K562 (cell line): Measurements from ENCODE around the gene PDE11A. TPM values are rescaled to one million over a fixed set of nuclear protein-coding genes. Genes with fewer than 3 reads are reported as not detected.

Source experiments
- ATAC-seq: fragments of 200-7000 bp; cut with Tn5 transposase; 3 replicates; pipeline ENCODE4 v1.9.1; 2020; ENCODE audit warnings: moderate library complexity
- BruUV-seq: library from RNA; stranded (reverse); fragments of 400-500 nt; replicated peaks from 2 replicates; lab custom pipeline; 2021; lab: Mats Ljungman, UMichigan
- CTCF ChIA-PET: fragments of 300-600 bp; formaldehyde crosslinking; extraction: SDS; loops from one replicate; lab custom pipeline; 2021; ENCODE audit warnings: low intra/inter-chr PET ratio; lab: Yijun Ruan, JAX
- POLR2A ChIA-PET: fragments of 300-600, 350-650 bp; sonication (Branson Sonifier 250); formaldehyde crosslinking; extraction: SDS; loops from one replicate; lab custom pipeline; 2021; ENCODE audit warnings: antibody characterized with exemption, inconsistent platforms; lab: Yijun Ruan, JAX
- DNase-seq, 4 experiments: peaks; one replicate each; pipeline versions ENCODE4 v3.0.0 to v3.0.0-alpha.2; 2011 to 2018; ENCODE audit warnings: low spot score in 3 of 4, mixed read lengths in 3 of 4; ENCODE audit errors: extremely low read depth in 1 of 4
- FAIRE-seq: peaks from 2 replicates; lab custom pipeline; 2011; peaks lifted over from hg19 to GRCh38; lab: Jason Lieb, UNC
- H2AFZ ChIP-seq: 2 replicates; pipeline ENCODE4 v1.6.0; 2011; ENCODE audit warnings: low read depth, low read length, control low read depth, inconsistent platforms
- H3K27ac ChIP-seq: fragments of 200-600 bp; 3 replicates; pipeline ENCODE4 v1.8.0; 2011; ENCODE audit warnings: low read depth, mild to moderate bottlenecking, control low read depth, inconsistent platforms, low read length, moderate library complexity, mixed read lengths; ENCODE audit errors: extremely low read depth
- H3K27me3 ChIP-seq, 2 experiments: fragments of 300-600 bp in 1 of 2; 2 replicates in 1 of 2; 3 replicates in 1 of 2; pipeline versions ENCODE4 v1.6.0 to v1.8.0; 2011; ENCODE audit warnings: inconsistent platforms in 2 of 2, low read length in 2 of 2, mild to moderate bottlenecking in 1 of 2, mixed read lengths in 1 of 2, moderate library complexity in 1 of 2; ENCODE audit not compliant: control insufficient read depth in 2 of 2, insufficient read depth in 2 of 2
- H3K36me3 ChIP-seq: fragments of 300-600 bp; 3 replicates; pipeline ENCODE4 v1.8.0; 2011; ENCODE audit warnings: mild to moderate bottlenecking, low read length, inconsistent platforms; ENCODE audit not compliant: control insufficient read depth, insufficient read depth
- H3K4me1 ChIP-seq, 2 experiments: fragments of 200-600 bp in 1 of 2; replicated peaks in 1 of 2; 2 replicates in 1 of 2; 3 replicates in 1 of 2; pipeline versions ENCODE4 v1.5.1 to v1.8.0; 2011; ENCODE audit warnings: inconsistent platforms in 2 of 2, low read length in 2 of 2, mild to moderate bottlenecking in 1 of 2, mixed read lengths in 1 of 2, moderate library complexity in 1 of 2; ENCODE audit not compliant: control insufficient read depth in 2 of 2, insufficient read depth in 2 of 2
- H3K4me2 ChIP-seq: 2 replicates; pipeline ENCODE4 v1.6.1; 2011; ENCODE audit warnings: low read length, control low read depth, inconsistent platforms, mixed read lengths; ENCODE audit not compliant: insufficient read depth
- H3K4me3 ChIP-seq: fragments of 200-600 bp; sonication (generic), shearing (Covaris generic); 2 replicates; pipeline ENCODE4 v1.5.1; 2016; ENCODE audit warnings: control low read depth, inconsistent platforms
- H3K79me2 ChIP-seq: fragments of 200-600 bp; 3 replicates; pipeline ENCODE4 v1.8.0; 2011; ENCODE audit warnings: low read length, inconsistent platforms; ENCODE audit not compliant: control insufficient read depth, insufficient read depth
- H3K9ac ChIP-seq, 2 experiments: 2 replicates each; pipeline versions ENCODE4 v1.6.0 to v1.6.1; 2011; ENCODE audit warnings: low read depth in 2 of 2, low read length in 2 of 2, control low read depth in 1 of 2, inconsistent platforms in 1 of 2, mild to moderate bottlenecking in 1 of 2, mixed read lengths in 1 of 2; ENCODE audit not compliant: insufficient read depth in 1 of 2
- H3K9me1 ChIP-seq: one replicate; pipeline ENCODE4 v1.6.0; 2011; ENCODE audit warnings: inconsistent platforms, mild to moderate bottlenecking, low read length, moderate library complexity; ENCODE audit not compliant: control insufficient read depth, insufficient read depth
- H3K9me3 ChIP-seq: replicated peaks from 2 replicates; pipeline ENCODE4 v1.5.1; 2011; ENCODE audit warnings: low read depth, low read length, inconsistent platforms; ENCODE audit not compliant: control insufficient read depth, insufficient read depth
- H4K20me1 ChIP-seq: replicated peaks from 2 replicates; pipeline ENCODE4 v1.6.1; 2011; ENCODE audit warnings: low read length, inconsistent platforms, mixed read lengths; ENCODE audit not compliant: control insufficient read depth, insufficient read depth
- DDX20 ChIP-seq: fragments of 450-650 bp; IDR thresholded peaks from 2 replicates; pipeline ENCODE4 v1.6.1; 2016; ENCODE audit warnings: missing genetic modification characterization, low read depth, mild to moderate bottlenecking, missing compliant biosample characterization, moderate library complexity
- GABPB1 ChIP-seq: sonication (generic); formaldehyde crosslinking; IDR thresholded peaks from 2 replicates; pipeline ENCODE4 v1.8.0; 2022; ENCODE audit warnings: mild to moderate bottlenecking, missing genetic modification reagents
- RAD21 ChIP-seq, 2 experiments: fragments of 250-450 bp in 1 of 2; fragments of 450-650 bp in 1 of 2; sonication (Bioruptor Pico) in 1 of 2; formaldehyde crosslinking in 1 of 2; IDR thresholded peaks in 1 of 2; conservative IDR thresholded peaks in 1 of 2; 2 replicates each; pipeline versions ENCODE4 v1.4.0 to v1.8.0; 2020 to 2022; ENCODE audit warnings: mild to moderate bottlenecking in 2 of 2, moderate library complexity in 1 of 2
- SRSF1 ChIP-seq: fragments of 200-400 bp; formaldehyde crosslinking; IDR thresholded peaks from 2 replicates; pipeline ENCODE4 v1.6.1; 2017; ENCODE audit warnings: mild to moderate bottlenecking, low read depth, low read length, moderate library complexity
- in situ Hi-C: fragments of 300-500 bp; cut with MboI; formaldehyde crosslinking; loops from 4 replicates; pipeline ENCODE4 v1.15.0; 2018; ENCODE audit warnings: inconsistent platforms, mixed read lengths
- intact Hi-C: fragments of 100-400 bp; cut with micrococcal nuclease; formaldehyde crosslinking; loops from 2 replicates; pipeline ENCODE4 v1.14.2; 2022
- polyA plus RNA-seq, 8 experiments: library from polyadenylated mRNA; depleted of rRNA in 4 of 8; stranded (reverse) in 5 of 8; unstranded in 3 of 8; fragments of >200 nt; fragmentation: Nextera tagmentation in 2 of 8; fragmentation: Illumina TruSeq in 1 of 8; extraction: Ambion mirVana in 2 of 8; extraction: Trizol in 1 of 8; gene quantifications; 2 replicates each; pipeline versions ENCODE4 v1.2.1 to v1.2.3, GENCODE V29; 2011 to 2014; ENCODE audit warnings: inconsistent platforms in 1 of 8, missing spikeins in 1 of 8
- total RNA-seq, 7 experiments: library from RNA; depleted of rRNA in 6 of 7; stranded (reverse); fragments of >200 nt in 6 of 7; fragmentation: Illumina TruSeq in 2 of 7; extraction: Trizol in 2 of 7; gene quantifications; 2 replicates each; pipeline versions ENCODE4 v1.2.1 to v1.2.3, GENCODE V29; 2011 to 2021; ENCODE audit warnings: low replicate concordance in 1 of 7
- TF ChIP-seq, protein P1 (sequence below): IDR thresholded peaks from 2 replicates; pipeline ENCODE4 v1.6.1; 2012; ENCODE audit warnings: low read depth, low read length, improper control_type of control experiment, borderline replicate concordance

PDE11A gene
- total and polyA plus RNA-seq, 9 of the 15 experiments (the other 6 are each of a cell fraction or from before 2014, with no cell fraction given): 3.2 to 22.1 (median 5.7) TPM

DNA sequence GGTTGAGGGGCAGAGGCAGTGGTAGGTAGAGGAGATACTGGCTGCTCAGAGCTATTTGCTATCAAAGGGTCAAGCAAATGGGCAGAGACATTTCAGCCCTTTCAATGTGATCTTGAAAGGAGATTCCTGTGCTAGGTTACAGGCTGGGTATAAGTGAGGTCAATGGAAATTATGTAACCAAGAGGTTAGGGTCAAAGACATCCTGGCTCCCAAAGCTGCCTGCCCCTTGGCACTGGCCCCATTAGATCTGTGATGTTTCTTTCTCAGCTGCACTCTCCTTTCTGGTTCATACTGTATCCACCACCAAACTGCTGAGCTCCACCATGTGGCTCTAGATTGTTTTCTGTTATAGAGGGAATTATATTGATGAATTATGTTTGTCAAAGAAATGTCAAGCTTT is 479.6 kb downstream of the PDE11A start:
- H3K4me1 ChIP-seq: peaks cover 6 to 8% of the 10 kb centered on the region in 2 experiments; a peak in 2 of 5 replicates
- intact Hi-C loops (no loop called here), in situ Hi-C loops (loop anchor here (10.0 kb wide), 1 partner anchor 428 kb away; no protein-coding TSS in a partner anchor)
- ATAC-seq: 0 out of 3 replicates have a peak, but pooled peaks have one; percentile 10
- no TSS peak for BruUV-seq
- DNase-seq: no peak
- no peaks in the 10 kb centered on the region for H3K9me3 ChIP-seq
- no peak for FAIRE-seq
- no peaks in the 10 kb centered on the region for H3K9me1 ChIP-seq
- ChIA-PET POLR2A (interaction anchor here (1.1 to 1.5 kb wide), 2 partner anchors 10 to 20 kb away, joined by 3 to 6 read pairs; no protein-coding TSS in a partner anchor), CTCF (no interaction called here)
- H3K9ac ChIP-seq: no peak overlapping the region
- H2AFZ ChIP-seq: no peak overlapping the region
- H4K20me1 ChIP-seq: no peaks in the 10 kb centered on the region
- H3K79me2 ChIP-seq: no peaks in the 10 kb centered on the region
- H3K27me3 ChIP-seq: peaks cover 0 to 4% of the 10 kb centered on the region in 2 experiments; a peak in 1 of 5 replicates
- H3K4me3 ChIP-seq: no peak overlapping the region
- TF ChIP-seq DDX20 (no peak), SRSF1 (no peak), RAD21 (CRISPR knock-in tag; conservative IDR thresholded peaks at IDR 0.05 in 1 of 2, IDR thresholded peaks at IDR 0.05 in 1 of 2) (peak in 1 of 2 experiments; percentile 10; a peak in 1 of 4 replicates), GABPB1 (CRISPR knock-in tag) (no peak)
- TF ChIP-seq, protein P1, sequence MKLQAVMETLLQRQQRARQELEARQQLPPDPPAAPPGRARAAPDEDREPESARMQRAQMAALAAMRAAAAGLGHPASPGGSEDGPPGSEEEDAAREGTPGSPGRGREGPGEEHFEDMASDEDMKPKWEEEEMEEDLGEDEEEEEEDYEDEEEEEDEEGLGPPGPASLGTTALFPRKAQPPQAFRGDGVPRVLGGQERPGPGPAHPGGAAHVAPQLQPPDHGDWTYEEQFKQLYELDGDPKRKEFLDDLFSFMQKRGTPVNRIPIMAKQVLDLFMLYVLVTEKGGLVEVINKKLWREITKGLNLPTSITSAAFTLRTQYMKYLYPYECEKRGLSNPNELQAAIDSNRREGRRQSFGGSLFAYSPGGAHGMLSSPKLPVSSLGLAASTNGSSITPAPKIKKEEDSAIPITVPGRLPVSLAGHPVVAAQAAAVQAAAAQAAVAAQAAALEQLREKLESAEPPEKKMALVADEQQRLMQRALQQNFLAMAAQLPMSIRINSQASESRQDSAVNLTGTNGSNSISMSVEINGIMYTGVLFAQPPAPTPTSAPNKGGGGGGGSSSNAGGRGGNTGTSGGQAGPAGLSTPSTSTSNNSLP: no peak
- H3K4me2 ChIP-seq: no peak overlapping the region
- no peak overlapping the region for H3K27ac ChIP-seq
- no peaks in the 10 kb centered on the region for H3K36me3 ChIP-seq
